K562 (cell line): ENCODE data around the gene F13B. TPM values are rescaled to one million over a fixed set of nuclear protein-coding genes. Genes with fewer than 3 reads are reported as not detected.
A peak's percentile ranks its signal among the peaks of the same experiment; 100 is the strongest.

Experiments used
- ATAC-seq: fragments of 200-7000 bp; cut with Tn5 transposase; 3 replicates; pipeline ENCODE4 v1.9.1; 2020; ENCODE audit warnings: moderate library complexity
- BruUV-seq: library from RNA; stranded (reverse); fragments of 400-500 nt; replicated peaks from 2 replicates; lab custom pipeline; 2021; lab: Mats Ljungman, UMichigan
- CTCF ChIA-PET: fragments of 300-600 bp; formaldehyde crosslinking; extraction: SDS; loops from one replicate; lab custom pipeline; 2021; ENCODE audit warnings: low intra/inter-chr PET ratio; lab: Yijun Ruan, JAX
- POLR2A ChIA-PET: fragments of 300-600, 350-650 bp; sonication (Branson Sonifier 250); formaldehyde crosslinking; extraction: SDS; loops from one replicate; lab custom pipeline; 2021; ENCODE audit warnings: antibody characterized with exemption, inconsistent platforms; lab: Yijun Ruan, JAX
- DNase-seq, 4 experiments: peaks; one replicate each; pipeline versions ENCODE4 v3.0.0 to v3.0.0-alpha.2; 2011 to 2018; ENCODE audit warnings: low spot score in 3 of 4, mixed read lengths in 3 of 4; ENCODE audit errors: extremely low read depth in 1 of 4
- FAIRE-seq: peaks from 2 replicates; lab custom pipeline; 2011; peaks lifted over from hg19 to GRCh38; lab: Jason Lieb, UNC
- H2AFZ ChIP-seq: 2 replicates; pipeline ENCODE4 v1.6.0; 2011; ENCODE audit warnings: low read depth, low read length, control low read depth, inconsistent platforms
- H3K27ac ChIP-seq: fragments of 200-600 bp; 3 replicates; pipeline ENCODE4 v1.8.0; 2011; ENCODE audit warnings: low read depth, mild to moderate bottlenecking, control low read depth, inconsistent platforms, low read length, moderate library complexity, mixed read lengths; ENCODE audit errors: extremely low read depth
- H3K27me3 ChIP-seq, 2 experiments: fragments of 300-600 bp in 1 of 2; 2 replicates in 1 of 2; 3 replicates in 1 of 2; pipeline versions ENCODE4 v1.6.0 to v1.8.0; 2011; ENCODE audit warnings: inconsistent platforms in 2 of 2, low read length in 2 of 2, mild to moderate bottlenecking in 1 of 2, mixed read lengths in 1 of 2, moderate library complexity in 1 of 2; ENCODE audit not compliant: control insufficient read depth in 2 of 2, insufficient read depth in 2 of 2
- H3K36me3 ChIP-seq: fragments of 300-600 bp; 3 replicates; pipeline ENCODE4 v1.8.0; 2011; ENCODE audit warnings: mild to moderate bottlenecking, low read length, inconsistent platforms; ENCODE audit not compliant: control insufficient read depth, insufficient read depth
- H3K4me1 ChIP-seq, 2 experiments: fragments of 200-600 bp in 1 of 2; replicated peaks in 1 of 2; 2 replicates in 1 of 2; 3 replicates in 1 of 2; pipeline versions ENCODE4 v1.5.1 to v1.8.0; 2011; ENCODE audit warnings: inconsistent platforms in 2 of 2, low read length in 2 of 2, mild to moderate bottlenecking in 1 of 2, mixed read lengths in 1 of 2, moderate library complexity in 1 of 2; ENCODE audit not compliant: control insufficient read depth in 2 of 2, insufficient read depth in 2 of 2
- H3K4me2 ChIP-seq: 2 replicates; pipeline ENCODE4 v1.6.1; 2011; ENCODE audit warnings: low read length, control low read depth, inconsistent platforms, mixed read lengths; ENCODE audit not compliant: insufficient read depth
- H3K4me3 ChIP-seq: fragments of 200-600 bp; sonication (generic), shearing (Covaris generic); 2 replicates; pipeline ENCODE4 v1.5.1; 2016; ENCODE audit warnings: control low read depth, inconsistent platforms
- H3K79me2 ChIP-seq: fragments of 200-600 bp; 3 replicates; pipeline ENCODE4 v1.8.0; 2011; ENCODE audit warnings: low read length, inconsistent platforms; ENCODE audit not compliant: control insufficient read depth, insufficient read depth
- H3K9ac ChIP-seq, 2 experiments: 2 replicates each; pipeline versions ENCODE4 v1.6.0 to v1.6.1; 2011; ENCODE audit warnings: low read depth in 2 of 2, low read length in 2 of 2, control low read depth in 1 of 2, inconsistent platforms in 1 of 2, mild to moderate bottlenecking in 1 of 2, mixed read lengths in 1 of 2; ENCODE audit not compliant: insufficient read depth in 1 of 2
- H3K9me1 ChIP-seq: one replicate; pipeline ENCODE4 v1.6.0; 2011; ENCODE audit warnings: inconsistent platforms, mild to moderate bottlenecking, low read length, moderate library complexity; ENCODE audit not compliant: control insufficient read depth, insufficient read depth
- H3K9me3 ChIP-seq: replicated peaks from 2 replicates; pipeline ENCODE4 v1.5.1; 2011; ENCODE audit warnings: low read depth, low read length, inconsistent platforms; ENCODE audit not compliant: control insufficient read depth, insufficient read depth
- H4K20me1 ChIP-seq: replicated peaks from 2 replicates; pipeline ENCODE4 v1.6.1; 2011; ENCODE audit warnings: low read length, inconsistent platforms, mixed read lengths; ENCODE audit not compliant: control insufficient read depth, insufficient read depth
- CHD2 ChIP-seq: IDR thresholded peaks from 2 replicates; pipeline ENCODE4 v1.6.1; 2011; ENCODE audit warnings: low read depth, low read length
- CXXC5 ChIP-seq: fragments of 250-450 bp; sonication (Bioruptor Pico); IDR thresholded peaks from 2 replicates; pipeline ENCODE4 v1.8.0; 2022; ENCODE audit warnings: inconsistent platforms, mild to moderate bottlenecking, moderate library complexity
- E2F4 ChIP-seq: sonication (generic); formaldehyde crosslinking; IDR thresholded peaks from 2 replicates; pipeline ENCODE4 v1.8.0; 2022; ENCODE audit warnings: mild to moderate bottlenecking, low read depth, missing genetic modification reagents
- GATA2 ChIP-seq: sonication (generic); formaldehyde crosslinking; IDR thresholded peaks from 2 replicates; pipeline ENCODE4 v1.4.0; 2020; ENCODE audit warnings: mild to moderate bottlenecking, missing genetic modification reagents
- KDM1A ChIP-seq, 2 experiments: fragments of 450-650 bp; IDR thresholded peaks; 2 replicates each; pipeline ENCODE4 v1.6.1; 2016; ENCODE audit warnings: mild to moderate bottlenecking in 2 of 2
- POLR2A ChIP-seq: fragments of 450-650 bp; conservative IDR thresholded peaks from 2 replicates; pipeline ENCODE4 v1.6.1; 2016
- SAFB2 ChIP-seq: fragments of 200-400 bp; formaldehyde crosslinking; IDR thresholded peaks from 2 replicates; pipeline ENCODE4 v1.6.1; 2018; ENCODE audit warnings: borderline replicate concordance, low read length, low read depth, moderate library complexity; ENCODE audit not compliant: severe bottlenecking
- SMAD4 ChIP-seq: fragments of 250-450 bp; sonication (Bioruptor Pico); conservative IDR thresholded peaks from 2 replicates; pipeline ENCODE4 v1.8.0; 2021; ENCODE audit warnings: inconsistent platforms, mild to moderate bottlenecking, moderate library complexity
- SMARCA5 ChIP-seq: fragments of 450-650 bp; IDR thresholded peaks from 2 replicates; pipeline ENCODE4 v1.6.1; 2016
- TARDBP ChIP-seq: fragments of 450-650 bp; IDR thresholded peaks from 2 replicates; pipeline ENCODE4 v1.6.1; 2016
- TRIM25 ChIP-seq: fragments of 450-650 bp; IDR thresholded peaks from 2 replicates; pipeline ENCODE4 v1.7.0; 2016; ENCODE audit warnings: borderline replicate concordance
- ZNF280A ChIP-seq: fragments of 450-650 bp; IDR thresholded peaks from 2 replicates; pipeline ENCODE4 v1.6.1; 2018; ENCODE audit warnings: mild to moderate bottlenecking, low read depth; ENCODE audit not compliant: partially characterized antibody
- ZNF583 ChIP-seq: fragments of 250-450 bp; sonication (Bioruptor Pico); IDR thresholded peaks from 2 replicates; pipeline ENCODE4 v1.4.0; 2020
- ZNF707 ChIP-seq: fragments of 250-450 bp; sonication (Bioruptor Pico); conservative IDR thresholded peaks from 2 replicates; pipeline ENCODE4 v1.8.0; 2022; ENCODE audit warnings: inconsistent platforms, mild to moderate bottlenecking, moderate library complexity
- ZNF76 ChIP-seq: fragments of 250-450 bp; sonication (Bioruptor Pico); IDR thresholded peaks from 2 replicates; pipeline ENCODE4 v1.4.0; 2020; ENCODE audit warnings: mild to moderate bottlenecking, moderate library complexity, borderline replicate concordance
- WGBS: fragments of 100-300 bp; shearing (Covaris generic); methylation state at CpG from one replicate; pipeline ENCODE4 v1.1.6; 2016; ENCODE audit warnings: low coverage, mixed read lengths; ENCODE audit not compliant: insufficient coverage; ENCODE audit errors: missing lambda C conversion rate; 5-methylcytosine and 5-hydroxymethylcytosine counted together
- in situ Hi-C: fragments of 300-500 bp; cut with MboI; formaldehyde crosslinking; loops from 4 replicates; pipeline ENCODE4 v1.15.0; 2018; ENCODE audit warnings: inconsistent platforms, mixed read lengths
- intact Hi-C: fragments of 100-400 bp; cut with micrococcal nuclease; formaldehyde crosslinking; loops from 2 replicates; pipeline ENCODE4 v1.14.2; 2022
- polyA plus RNA-seq, 8 experiments: library from polyadenylated mRNA; depleted of rRNA in 4 of 8; stranded (reverse) in 5 of 8; unstranded in 3 of 8; fragments of >200 nt; fragmentation: Nextera tagmentation in 2 of 8; fragmentation: Illumina TruSeq in 1 of 8; extraction: Ambion mirVana in 2 of 8; extraction: Trizol in 1 of 8; gene quantifications; 2 replicates each; pipeline versions ENCODE4 v1.2.1 to v1.2.3, GENCODE V29; 2011 to 2014; ENCODE audit warnings: inconsistent platforms in 1 of 8, missing spikeins in 1 of 8
- total RNA-seq, 7 experiments: library from RNA; depleted of rRNA in 6 of 7; stranded (reverse); fragments of >200 nt in 6 of 7; fragmentation: Illumina TruSeq in 2 of 7; extraction: Trizol in 2 of 7; gene quantifications; 2 replicates each; pipeline versions ENCODE4 v1.2.1 to v1.2.3, GENCODE V29; 2011 to 2021; ENCODE audit warnings: low replicate concordance in 1 of 7

The F13B gene
- total and polyA plus RNA-seq, 9 of the 15 experiments (the other 6 are each of a cell fraction or from before 2014, with no cell fraction given), result not detected

GRCh38 chr1:197100677-197101076 is 33.6 kb upstream of the F13B start:
- no peaks in the 10 kb centered on the region for H3K9me1 ChIP-seq
- no peak overlapping the region for H2AFZ ChIP-seq
- no peak for FAIRE-seq
- no peaks in the 10 kb centered on the region for H3K79me2 ChIP-seq
- no peak for DNase-seq
- peaks cover 35% of the 10 kb centered on the region for H3K36me3 ChIP-seq
- in situ Hi-C loops, result no loop called here
- H3K4me3 ChIP-seq, result no peak overlapping the region
- no peak overlapping the region for H3K4me2 ChIP-seq
- WGBS, result 98% methylated on average over 3 of the region's 3 CpGs
- no peaks in the 10 kb centered on the region for H4K20me1 ChIP-seq
- POLR2A ChIA-PET, result no interaction called here
- ATAC-seq, result no peak
- no peak overlapping the region for H3K27ac ChIP-seq
- TF ChIP-seq POLR2A, result 0 out of 2 replicates have a peak, but pooled peaks have one; percentile 22
- TF ChIP-seq SAFB2, result no peak
- no peak for TF ChIP-seq TRIM25
- TF ChIP-seq ZNF583 (CRISPR knock-in tag), result no peak
- TF ChIP-seq, all 486 proteins: peak for 1
- H3K27me3 ChIP-seq, result no peaks in the 10 kb centered on the region
- CTCF ChIA-PET, result no interaction called here
- no TSS peak for BruUV-seq
- peaks cover 23% of the 10 kb centered on the region for H3K9me3 ChIP-seq
- H3K9ac ChIP-seq, result no peak overlapping the region
- H3K4me1 ChIP-seq, result peaks cover 0 to 11% of the 10 kb centered on the region in 2 experiments; a peak in 2 of 5 replicates
- intact Hi-C loops, result no loop called here

GRCh38 chr1:197099444-197099843 is 32.4 kb upstream of the F13B start:
- BruUV-seq, result no TSS peak
- H3K9me3 ChIP-seq, result peaks cover 23% of the 10 kb centered on the region
- TF ChIP-seq ZNF707 (CRISPR knock-in tag), result no peak
- no peak for TF ChIP-seq CXXC5 (CRISPR knock-in tag)
- TF ChIP-seq ZNF76, result no peak
- TF ChIP-seq CHD2, result no peak
- TF ChIP-seq GATA2 (CRISPR knock-in tag), result no peak
- no peak for TF ChIP-seq SMAD4 (CRISPR knock-in tag)
- TF ChIP-seq KDM1A (IDR thresholded peaks at IDR 0.05), result no peak
- no peak for TF ChIP-seq SMARCA5
- no peak for TF ChIP-seq TARDBP
- TF ChIP-seq E2F4 (CRISPR knock-in tag), result no peak
- TF ChIP-seq ZNF280A, result no peak

More at GRCh38 chr1:197099444-197099843, 32.4 kb upstream of the F13B start:
- Histone ChIP-seq H3K9ac (no peak overlapping the region), H3K79me2 (no peaks in the 10 kb centered on the region), H2AFZ (no peak overlapping the region), H3K9me1 (no peaks in the 10 kb centered on the region), H3K27me3 (no peaks in the 10 kb centered on the region), H3K4me1 (peaks cover 0 to 11% of the 10 kb centered on the region in 2 experiments; a peak in 2 of 5 replicates), H3K4me2 (no peak overlapping the region), H3K27ac (no peak overlapping the region), H4K20me1 (no peaks in the 10 kb centered on the region), H3K36me3 (peaks cover 30% of the 10 kb centered on the region), H3K4me3 (no peak overlapping the region)
- no peak for ATAC-seq
- in situ Hi-C loops, result no loop called here
- no peak for DNase-seq
- no peak for FAIRE-seq
- ChIA-PET CTCF (no interaction called here), POLR2A (no interaction called here)
- intact Hi-C loops, result no loop called here
